ENCODE results near the gene BEGAIN. TPM values are rescaled to one million over a fixed set of nuclear protein-coding genes. Genes with fewer than 3 reads are reported as not detected.

The BEGAIN gene
- polyA plus RNA-seq, 4 donors, result 1.3 to 13.5 (median 5.1) TPM

DNA sequence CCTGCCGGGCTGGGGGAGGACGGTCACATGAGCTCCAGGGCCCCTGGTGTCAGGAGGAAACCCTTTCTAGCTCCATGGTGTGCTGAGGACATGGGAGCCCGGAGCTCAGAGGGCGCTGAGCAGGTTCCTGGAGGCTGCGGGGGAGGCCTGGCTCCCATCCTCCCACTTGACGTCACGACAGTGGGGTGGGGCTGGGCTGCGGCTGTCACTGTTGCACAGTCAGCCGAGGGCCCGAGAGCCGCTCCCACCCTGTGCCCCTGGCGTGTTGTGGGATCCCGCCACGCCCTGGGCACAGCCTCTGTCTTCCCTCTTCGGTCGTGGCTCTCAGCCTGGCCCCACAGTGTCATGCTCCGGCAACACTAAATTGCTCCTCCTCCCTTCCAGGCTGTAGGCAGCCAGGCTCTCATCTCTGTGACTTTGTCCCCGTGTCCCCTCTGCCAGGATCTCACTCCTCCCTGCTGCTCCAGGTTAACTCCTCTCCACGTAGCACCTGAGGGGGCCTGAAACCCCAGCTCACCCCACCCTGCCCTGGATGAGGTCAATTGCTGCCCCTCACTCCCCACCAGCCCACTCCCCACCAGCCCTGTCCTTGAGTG lies 33.0 kb downstream of the BEGAIN start:
- peaks cover 0 to 11% (median 0%) of the 10 kb centered on the region in 3 donors for H3K4me1 ChIP-seq (ENCODE audit: control insufficient read depth in 3 of 3, insufficient read depth in 2 of 3, low read depth in 1 of 3, low read length in 2 of 3)
- no peaks in the 10 kb centered on the region for H3K9me3 ChIP-seq (ENCODE audit: control insufficient read depth in 2 of 2, insufficient read depth in 1 of 2, low read depth in 1 of 2, low read length in 1 of 2)
- DNase-seq (peak; percentile 71 to 86), FAIRE-seq (no peak)
- no peak overlapping the region for H3K27ac ChIP-seq (ENCODE audit: low read depth in 1 of 3, low read length in 2 of 3)
- peaks cover 0 to 13% (median 0%) of the 10 kb centered on the region in 3 donors for H3K27me3 ChIP-seq (ENCODE audit: control insufficient read depth in 3 of 3, insufficient read depth in 3 of 3, low read length in 3 of 3)
- no peaks in the 10 kb centered on the region for H3K36me3 ChIP-seq (ENCODE audit: control insufficient read depth in 3 of 3, insufficient read depth in 2 of 3, low read depth in 1 of 3, low read length in 3 of 3)
- no peak overlapping the region for H3K4me3 ChIP-seq (ENCODE audit: low read depth in 1 of 3, low read length in 3 of 3)
- WGBS, 3 donors, result 5 to 50% (median 27%) methylated on average over 18 to 19 of the region's 19 CpGs

DNA sequence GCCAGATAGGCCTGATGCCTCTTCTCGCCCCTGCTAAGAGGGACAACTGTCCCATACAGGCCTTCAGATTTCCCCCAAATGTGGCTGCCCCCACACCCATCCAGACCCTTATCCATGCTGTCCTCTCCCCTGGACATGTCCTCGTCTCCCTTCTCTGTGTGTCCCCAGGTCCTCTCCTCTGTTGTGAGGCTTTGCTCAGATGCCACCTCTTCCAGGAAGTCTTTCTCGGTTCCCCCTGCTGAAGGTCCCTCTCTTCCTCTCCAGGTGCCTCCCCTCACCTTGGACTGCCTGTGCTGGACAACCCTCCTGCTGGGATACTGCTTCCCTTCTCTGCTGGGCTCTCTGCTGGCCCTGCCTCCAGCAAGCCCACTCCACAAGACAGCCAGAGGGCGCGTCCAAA lies 33.7 kb downstream of the BEGAIN start:
- H3K27ac ChIP-seq (ENCODE audit: low read depth in 1 of 3, low read length in 2 of 3), result no peak overlapping the region
- H3K4me1 ChIP-seq (ENCODE audit: control insufficient read depth in 3 of 3, insufficient read depth in 2 of 3, low read depth in 1 of 3, low read length in 2 of 3), result peaks cover 0 to 11% (median 0%) of the 10 kb centered on the region in 3 donors
- DNase-seq (no peak), FAIRE-seq (no peak)
- H3K27me3 ChIP-seq (ENCODE audit: control insufficient read depth in 3 of 3, insufficient read depth in 3 of 3, low read length in 3 of 3), result peaks cover 0 to 10% (median 0%) of the 10 kb centered on the region in 3 donors
- WGBS, 3 donors, result 85 to 92% (median 90%) methylated on average over 5 of the region's 5 CpGs
- H3K4me3 ChIP-seq (ENCODE audit: low read depth in 1 of 3, low read length in 3 of 3), result no peak overlapping the region
- H3K9me3 ChIP-seq (ENCODE audit: control insufficient read depth in 2 of 2, insufficient read depth in 1 of 2, low read depth in 1 of 2, low read length in 1 of 2), result no peaks in the 10 kb centered on the region
- no peaks in the 10 kb centered on the region for H3K36me3 ChIP-seq (ENCODE audit: control insufficient read depth in 3 of 3, insufficient read depth in 2 of 3, low read depth in 1 of 3, low read length in 3 of 3)

DNA sequence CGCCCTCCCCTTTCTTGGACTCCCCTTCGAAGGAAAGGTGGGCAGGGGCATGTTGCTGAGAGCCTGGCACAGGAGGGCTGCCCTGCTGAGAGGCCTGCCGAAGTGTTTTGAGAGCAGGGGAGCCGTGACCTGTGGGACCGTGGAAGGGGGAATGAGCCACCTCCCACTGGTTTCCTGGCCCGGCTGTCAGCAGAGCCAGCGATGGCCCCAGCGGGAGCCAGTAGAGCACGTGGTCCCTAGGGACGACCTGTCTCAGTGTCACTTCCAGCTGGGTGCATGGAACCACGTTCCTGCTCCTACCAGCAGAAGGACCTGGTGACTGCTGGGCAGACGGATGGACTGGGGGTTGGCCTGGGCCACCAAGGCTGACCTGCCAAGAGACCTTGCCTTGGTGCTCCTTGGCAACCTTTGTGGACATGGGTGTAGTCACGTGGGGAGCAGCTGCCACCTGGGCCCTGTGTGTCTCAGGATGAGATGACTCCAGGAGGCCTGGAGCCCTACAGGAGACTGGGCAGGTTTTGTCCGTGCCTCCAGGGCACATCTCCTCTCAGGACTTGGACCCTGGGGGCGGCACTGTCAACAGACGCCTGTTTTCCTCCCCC lies 34.6 kb downstream of the BEGAIN start:
- no peak overlapping the region for H3K4me3 ChIP-seq (ENCODE audit: low read depth in 1 of 3, low read length in 3 of 3)
- FAIRE-seq (no peak), DNase-seq (no peak)
- no peaks in the 10 kb centered on the region for H3K9me3 ChIP-seq (ENCODE audit: control insufficient read depth in 2 of 2, insufficient read depth in 1 of 2, low read depth in 1 of 2, low read length in 1 of 2)
- H3K36me3 ChIP-seq (ENCODE audit: control insufficient read depth in 3 of 3, insufficient read depth in 2 of 3, low read depth in 1 of 3, low read length in 3 of 3), result no peaks in the 10 kb centered on the region
- H3K27me3 ChIP-seq (ENCODE audit: control insufficient read depth in 3 of 3, insufficient read depth in 3 of 3, low read length in 3 of 3), result peaks cover 0 to 2% (median 0%) of the 10 kb centered on the region in 3 donors
- no peak overlapping the region for H3K27ac ChIP-seq (ENCODE audit: low read depth in 1 of 3, low read length in 2 of 3)
- H3K4me1 ChIP-seq (ENCODE audit: control insufficient read depth in 3 of 3, insufficient read depth in 2 of 3, low read depth in 1 of 3, low read length in 2 of 3), result peaks cover 0 to 11% (median 0%) of the 10 kb centered on the region in 3 donors
- 79 to 84% (median 84%) methylated on average over 16 of the region's 16 CpGs for WGBS, 3 donors

DNA sequence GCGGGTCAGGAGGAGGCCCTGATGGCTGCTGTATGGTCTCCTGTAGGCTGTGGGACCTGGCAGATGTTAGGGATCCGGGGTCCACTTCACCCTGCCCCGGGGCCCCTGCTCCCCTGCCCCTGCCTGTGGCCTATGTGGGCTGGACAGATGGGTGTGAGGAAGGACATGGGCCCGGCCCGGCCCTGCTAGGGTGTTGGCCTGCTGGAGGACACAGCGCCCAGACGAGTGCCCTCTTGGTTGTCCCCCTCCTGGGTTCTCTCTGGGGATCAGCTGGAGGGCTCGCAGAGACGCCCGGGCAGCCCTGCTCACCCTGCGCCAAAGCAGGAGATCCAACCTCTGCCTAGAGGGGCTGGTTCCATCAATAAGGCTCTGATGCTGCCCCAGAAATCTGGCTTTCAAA lies 36.2 kb downstream of the BEGAIN start:
- Histone ChIP-seq H3K27me3 (ENCODE audit: control insufficient read depth in 3 of 3, insufficient read depth in 3 of 3, low read length in 3 of 3) (no peaks in the 10 kb centered on the region), H3K4me3 (ENCODE audit: low read depth in 1 of 3, low read length in 3 of 3) (no peak overlapping the region), H3K36me3 (ENCODE audit: control insufficient read depth in 3 of 3, insufficient read depth in 2 of 3, low read depth in 1 of 3, low read length in 3 of 3) (no peaks in the 10 kb centered on the region), H3K4me1 (ENCODE audit: control insufficient read depth in 3 of 3, insufficient read depth in 2 of 3, low read depth in 1 of 3, low read length in 2 of 3) (peaks cover 0 to 19% (median 0%) of the 10 kb centered on the region in 3 donors), H3K27ac (ENCODE audit: low read depth in 1 of 3, low read length in 2 of 3) (no peak overlapping the region), H3K9me3 (ENCODE audit: control insufficient read depth in 2 of 2, insufficient read depth in 1 of 2, low read depth in 1 of 2, low read length in 1 of 2) (no peaks in the 10 kb centered on the region)
- DNase-seq (no peak), FAIRE-seq (no peak)
- 74 to 87% (median 84%) methylated on average over 11 of the region's 11 CpGs for WGBS, 3 donors

DNA sequence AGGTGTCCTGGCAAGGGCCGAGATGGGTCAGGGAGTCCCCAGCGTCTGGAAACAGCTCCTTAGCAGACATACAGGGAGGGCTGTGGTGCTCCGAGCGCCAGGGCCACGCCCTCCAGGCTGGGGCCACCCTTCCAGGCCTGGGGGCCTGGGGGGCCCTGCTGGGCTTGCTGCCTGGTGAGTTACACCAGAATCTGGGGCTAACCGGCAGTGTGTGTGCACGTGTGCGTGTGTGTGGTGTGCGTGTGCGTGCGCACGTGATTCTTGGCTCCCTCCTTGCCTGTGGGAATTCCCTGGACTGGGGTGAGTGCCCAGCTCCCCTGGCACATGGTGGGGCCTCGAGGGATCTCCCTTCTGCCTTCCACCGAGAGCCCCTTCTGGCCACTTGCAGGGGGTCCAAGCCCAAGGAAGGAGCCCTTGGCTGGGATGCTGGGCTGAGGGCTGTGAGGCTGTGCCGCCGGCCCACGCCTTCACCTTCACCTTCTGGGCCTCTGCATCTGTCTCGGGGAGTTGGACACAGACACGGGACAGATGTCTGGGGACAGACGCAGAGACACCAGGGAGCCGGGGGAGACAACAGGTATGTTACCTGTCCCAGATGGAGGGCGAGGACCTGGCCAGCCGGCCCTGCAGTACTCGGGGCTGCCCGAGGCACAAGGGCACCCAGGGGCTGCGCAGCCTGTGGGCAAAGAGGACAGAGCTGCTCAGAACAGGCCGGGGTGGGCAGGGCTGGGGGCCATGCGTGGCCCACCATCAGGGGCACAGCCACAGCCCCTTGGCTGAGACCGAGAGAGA lies 37.2 kb downstream of the BEGAIN start:
- Histone ChIP-seq H3K27me3 (ENCODE audit: control insufficient read depth in 3 of 3, insufficient read depth in 3 of 3, low read length in 3 of 3) (no peaks in the 10 kb centered on the region), H3K36me3 (ENCODE audit: control insufficient read depth in 3 of 3, insufficient read depth in 2 of 3, low read depth in 1 of 3, low read length in 3 of 3) (no peaks in the 10 kb centered on the region), H3K4me1 (ENCODE audit: control insufficient read depth in 3 of 3, insufficient read depth in 2 of 3, low read depth in 1 of 3, low read length in 2 of 3) (peaks cover 0 to 30% (median 0%) of the 10 kb centered on the region in 3 donors), H3K4me3 (ENCODE audit: low read depth in 1 of 3, low read length in 3 of 3) (no peak overlapping the region), H3K9me3 (ENCODE audit: control insufficient read depth in 2 of 2, insufficient read depth in 1 of 2, low read depth in 1 of 2, low read length in 1 of 2) (no peaks in the 10 kb centered on the region), H3K27ac (ENCODE audit: low read depth in 1 of 3, low read length in 2 of 3) (no peak overlapping the region)
- DNase-seq (peak in 1 of 2 donors; percentile 36), FAIRE-seq (no peak)
- 45 to 76% (median 55%) methylated on average over 28 to 29 of the region's 29 CpGs for WGBS, 3 donors

DNA sequence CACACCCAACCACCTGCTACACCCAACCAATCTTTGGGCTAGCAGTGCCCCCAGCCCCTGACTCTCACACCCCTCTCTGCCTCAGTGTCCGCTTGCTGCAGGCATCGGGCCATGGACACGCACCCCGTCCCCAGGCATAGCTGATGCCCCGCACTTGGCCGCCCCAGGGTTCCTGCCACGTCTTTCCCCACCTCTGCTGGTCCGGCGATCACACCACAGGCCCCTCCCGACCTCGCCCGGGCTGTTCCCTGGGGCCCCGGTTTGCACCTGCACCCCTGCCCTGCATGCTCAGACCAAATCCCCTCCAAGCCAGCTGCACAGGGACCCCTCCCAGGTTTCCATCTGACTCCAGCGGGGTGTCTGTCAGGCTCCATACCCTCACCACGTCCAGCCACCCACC lies 38.3 kb downstream of the BEGAIN start:
- Histone ChIP-seq H3K27ac (ENCODE audit: low read depth in 1 of 3, low read length in 2 of 3) (no peak overlapping the region), H3K36me3 (ENCODE audit: control insufficient read depth in 3 of 3, insufficient read depth in 2 of 3, low read depth in 1 of 3, low read length in 3 of 3) (no peaks in the 10 kb centered on the region), H3K4me3 (ENCODE audit: low read depth in 1 of 3, low read length in 3 of 3) (no peak overlapping the region), H3K27me3 (ENCODE audit: control insufficient read depth in 3 of 3, insufficient read depth in 3 of 3, low read length in 3 of 3) (no peaks in the 10 kb centered on the region), H3K9me3 (ENCODE audit: control insufficient read depth in 2 of 2, insufficient read depth in 1 of 2, low read depth in 1 of 2, low read length in 1 of 2) (no peaks in the 10 kb centered on the region), H3K4me1 (ENCODE audit: control insufficient read depth in 3 of 3, insufficient read depth in 2 of 3, low read depth in 1 of 3, low read length in 2 of 3) (peaks cover 0 to 23% (median 0%) of the 10 kb centered on the region in 3 donors)
- WGBS, 3 donors, result 50 to 73% (median 64%) methylated on average over 15 of the region's 15 CpGs
- FAIRE-seq (no peak), DNase-seq (no peak)

DNA sequence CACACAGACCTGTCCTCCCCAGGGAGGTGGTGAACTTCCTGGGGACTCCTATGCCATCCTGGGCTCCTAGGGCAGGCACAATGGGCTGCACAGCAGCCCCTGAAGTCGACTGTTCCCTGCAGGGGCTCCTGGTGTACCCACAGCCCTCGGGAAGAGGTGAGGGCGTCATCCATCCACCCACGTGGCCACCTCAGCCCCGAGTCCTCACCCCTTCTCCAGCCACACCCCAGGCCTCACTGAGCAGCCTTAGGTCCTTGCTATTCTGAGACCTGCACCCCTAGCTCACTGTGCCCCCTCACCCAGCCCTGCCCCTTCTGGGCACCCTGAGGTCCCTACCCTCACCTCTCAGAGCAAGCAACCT lies 38.9 kb downstream of the BEGAIN start:
- H3K27ac ChIP-seq (ENCODE audit: low read depth in 1 of 3, low read length in 2 of 3), result peak overlapping the region in 1 of 3 donors; percentile 30
- DNase-seq, result no peak
- H3K36me3 ChIP-seq (ENCODE audit: control insufficient read depth in 3 of 3, insufficient read depth in 2 of 3, low read depth in 1 of 3, low read length in 3 of 3), result peaks cover 0 to 2% (median 0%) of the 10 kb centered on the region in 3 donors
- WGBS, 3 donors, result 0 to 63% (median 11%) methylated on average over 3 to 5 of the region's 5 CpGs
- H3K9me3 ChIP-seq (ENCODE audit: control insufficient read depth in 2 of 2, insufficient read depth in 1 of 2, low read depth in 1 of 2, low read length in 1 of 2), result no peaks in the 10 kb centered on the region
- H3K27me3 ChIP-seq (ENCODE audit: control insufficient read depth in 3 of 3, insufficient read depth in 3 of 3, low read length in 3 of 3), result no peaks in the 10 kb centered on the region
- H3K4me1 ChIP-seq (ENCODE audit: control insufficient read depth in 3 of 3, insufficient read depth in 2 of 3, low read depth in 1 of 3, low read length in 2 of 3), result peaks cover 0 to 23% (median 0%) of the 10 kb centered on the region in 3 donors
- no peak for FAIRE-seq
- no peak overlapping the region for H3K4me3 ChIP-seq (ENCODE audit: low read depth in 1 of 3, low read length in 3 of 3)

DNA sequence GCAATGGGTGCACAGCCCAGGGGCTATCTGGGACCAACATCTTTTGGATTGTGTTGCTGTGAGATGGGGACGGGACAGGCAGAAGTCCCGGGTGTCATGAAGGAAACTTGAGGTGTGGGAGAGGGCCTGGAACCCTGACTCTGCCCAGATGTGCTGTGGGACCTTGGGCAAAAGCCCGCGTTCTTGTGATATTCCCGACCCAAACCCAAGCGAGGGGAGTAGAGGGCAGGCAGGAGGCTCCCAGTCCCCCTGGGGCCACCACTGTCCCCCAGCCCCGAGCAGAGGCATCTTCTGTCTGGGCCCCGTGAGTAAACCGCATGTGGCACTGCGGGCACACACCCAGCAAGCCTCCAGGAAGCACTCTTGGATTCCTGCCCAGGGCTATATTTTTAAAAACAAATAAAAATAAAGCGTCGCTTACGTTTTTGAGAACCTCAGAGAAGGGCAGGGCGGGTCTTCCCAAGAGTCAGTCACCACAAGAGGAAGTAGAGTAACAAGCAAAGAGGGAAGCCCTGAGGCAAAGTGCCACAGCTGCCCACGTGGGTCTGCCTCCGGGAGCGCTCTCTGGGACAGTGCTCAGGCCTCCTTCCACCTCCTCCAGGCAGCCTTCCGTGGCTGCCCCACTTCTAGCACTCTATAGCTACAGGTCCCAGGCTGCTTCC lies 39.5 kb downstream of the BEGAIN start:
- WGBS, 3 donors, result 15 to 33% (median 17%) methylated on average over 18 of the region's 18 CpGs
- H3K27me3 ChIP-seq (ENCODE audit: control insufficient read depth in 3 of 3, insufficient read depth in 3 of 3, low read length in 3 of 3), result no peaks in the 10 kb centered on the region
- peaks cover 0 to 3% (median 0%) of the 10 kb centered on the region in 3 donors for H3K36me3 ChIP-seq (ENCODE audit: control insufficient read depth in 3 of 3, insufficient read depth in 2 of 3, low read depth in 1 of 3, low read length in 3 of 3)
- H3K4me3 ChIP-seq (ENCODE audit: low read depth in 1 of 3, low read length in 3 of 3), result no peak overlapping the region
- peaks cover 0 to 23% (median 0%) of the 10 kb centered on the region in 3 donors for H3K4me1 ChIP-seq (ENCODE audit: control insufficient read depth in 3 of 3, insufficient read depth in 2 of 3, low read depth in 1 of 3, low read length in 2 of 3)
- H3K9me3 ChIP-seq (ENCODE audit: control insufficient read depth in 2 of 2, insufficient read depth in 1 of 2, low read depth in 1 of 2, low read length in 1 of 2), result no peaks in the 10 kb centered on the region
- no peak for FAIRE-seq
- H3K27ac ChIP-seq (ENCODE audit: low read depth in 1 of 3, low read length in 2 of 3), result peak overlapping the region in 1 of 3 donors; percentile 90
- DNase-seq, result peak in 1 of 2 donors; percentile 74

Measured in small intestine (tissue), 7 donors.